ENCODE data around the gene DUOX2.

Gene DUOX2

DNA sequence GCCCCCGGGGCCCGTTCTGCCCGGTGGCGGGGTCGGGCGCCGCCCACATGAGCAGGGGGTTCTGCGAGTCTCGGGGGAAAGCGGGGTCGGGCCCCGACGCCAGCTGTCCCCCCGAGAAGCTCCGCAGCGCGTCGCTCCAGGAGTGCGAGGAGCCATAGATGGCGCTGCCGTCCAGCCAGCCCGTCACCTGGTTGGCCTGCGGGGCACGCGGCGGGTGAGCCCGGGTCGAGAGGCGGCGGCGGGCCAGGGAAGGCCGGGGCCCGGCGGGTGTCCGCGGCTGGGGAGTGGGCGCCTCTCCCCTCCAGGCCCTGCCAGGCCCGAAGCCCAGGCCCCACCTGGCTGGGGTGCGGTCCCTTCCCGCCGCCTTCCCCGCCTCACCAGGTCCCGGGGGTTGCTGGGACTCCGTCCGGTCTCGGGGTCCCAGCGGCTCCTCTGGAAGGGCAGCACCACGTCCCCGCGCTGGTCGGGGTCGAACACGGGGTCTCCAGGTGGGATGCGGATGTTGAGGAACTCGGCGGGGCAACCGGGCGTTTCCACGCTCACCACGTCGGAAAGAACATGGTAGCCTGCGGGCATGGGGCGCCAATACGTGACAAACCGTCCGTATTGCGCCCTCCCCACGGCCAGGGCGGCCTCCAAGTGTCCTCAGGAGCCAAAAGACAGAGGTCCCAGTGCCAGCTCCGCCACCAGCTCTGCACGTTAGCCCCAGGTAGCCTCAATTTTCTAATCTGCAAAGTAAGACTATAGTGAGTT, 2.4 kb downstream of the DUOX2 start (continued):
- TF ChIP-seq, protein P1, sequence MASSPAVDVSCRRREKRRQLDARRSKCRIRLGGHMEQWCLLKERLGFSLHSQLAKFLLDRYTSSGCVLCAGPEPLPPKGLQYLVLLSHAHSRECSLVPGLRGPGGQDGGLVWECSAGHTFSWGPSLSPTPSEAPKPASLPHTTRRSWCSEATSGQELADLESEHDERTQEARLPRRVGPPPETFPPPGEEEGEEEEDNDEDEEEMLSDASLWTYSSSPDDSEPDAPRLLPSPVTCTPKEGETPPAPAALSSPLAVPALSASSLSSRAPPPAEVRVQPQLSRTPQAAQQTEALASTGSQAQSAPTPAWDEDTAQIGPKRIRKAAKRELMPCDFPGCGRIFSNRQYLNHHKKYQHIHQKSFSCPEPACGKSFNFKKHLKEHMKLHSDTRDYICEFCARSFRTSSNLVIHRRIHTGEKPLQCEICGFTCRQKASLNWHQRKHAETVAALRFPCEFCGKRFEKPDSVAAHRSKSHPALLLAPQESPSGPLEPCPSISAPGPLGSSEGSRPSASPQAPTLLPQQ (tag by site-specific recombination; IDR thresholded peaks at IDR 0.05): no peak
- TF ChIP-seq KLF7 (tag by site-specific recombination; IDR thresholded peaks at IDR 0.05; ENCODE audit: borderline replicate concordance) (no peak), ZBTB20 (tag by site-specific recombination; IDR thresholded peaks at IDR 0.05) (no peak), KLF10 (tag by site-specific recombination; IDR thresholded peaks at IDR 0.05) (no peak), ZNF610 (tag by site-specific recombination; IDR thresholded peaks at IDR 0.05; ENCODE audit: borderline replicate concordance) (no peak), REPIN1 (tag by site-specific recombination; IDR thresholded peaks at IDR 0.05; ENCODE audit: low read depth) (no peak), SP2 (tag by site-specific recombination; IDR thresholded peaks at IDR 0.05) (no peak), ZNF426 (tag by site-specific recombination; IDR thresholded peaks at IDR 0.05) (no peak), ZNF670 (tag by site-specific recombination; IDR thresholded peaks at IDR 0.05; ENCODE audit: low read depth) (no peak)

DNA sequence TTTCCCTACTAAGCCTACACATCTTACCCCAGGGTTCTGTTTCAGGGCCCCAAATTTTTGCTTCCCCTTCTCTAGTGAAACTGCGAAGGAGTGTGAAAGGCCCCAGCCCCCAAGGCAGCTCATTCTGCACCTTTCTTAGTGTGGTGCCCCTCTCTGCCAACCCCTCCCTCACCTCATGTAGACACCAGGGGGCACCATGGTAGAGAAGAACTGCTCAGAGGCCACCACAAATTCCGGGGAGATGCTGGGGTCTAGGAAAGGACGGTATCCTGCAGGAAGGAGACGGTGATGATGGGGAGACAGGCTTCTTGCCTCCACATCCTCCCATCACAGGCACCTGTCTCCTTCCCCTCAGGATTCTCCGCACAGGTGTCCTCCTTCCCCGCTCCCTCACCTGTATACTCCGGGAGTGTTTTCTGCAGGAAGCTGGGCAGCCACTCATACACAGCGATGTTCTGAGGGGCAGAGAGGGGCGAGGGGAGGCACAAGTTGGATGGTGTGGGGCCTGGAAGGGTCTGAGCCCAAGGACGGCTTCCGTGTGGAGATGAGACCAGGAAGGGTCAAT, 3.6 kb downstream of the DUOX2 start:
- POLR2A ChIA-PET: no interaction called here
- Histone ChIP-seq H3K27ac (ENCODE audit: extremely low read depth, low read depth, low read length) (no peak overlapping the region), H3K4me3 (ENCODE audit: low read depth, low read length) (no peak overlapping the region), H3K9me3 (ENCODE audit: control insufficient read depth, insufficient read depth, low read depth, low read length) (no peaks in the 10 kb centered on the region), H3K36me3 (ENCODE audit: control insufficient read depth in 2 of 2, insufficient read depth in 1 of 2, low read length in 2 of 2) (no peaks in the 10 kb centered on the region), H3K4me1 (ENCODE audit: control insufficient read depth, insufficient read depth, low read length) (no peaks in the 10 kb centered on the region)
- CTCF ChIA-PET: interaction anchor here (0.7 to 1.7 kb wide), 2 partner anchors 8 to 102 kb away, joined by 3 to 8 read pairs; no protein-coding TSS in a partner anchor
- TF ChIP-seq WT1 (tag by site-specific recombination; IDR thresholded peaks at IDR 0.05): no peak
- TF ChIP-seq, protein P2, sequence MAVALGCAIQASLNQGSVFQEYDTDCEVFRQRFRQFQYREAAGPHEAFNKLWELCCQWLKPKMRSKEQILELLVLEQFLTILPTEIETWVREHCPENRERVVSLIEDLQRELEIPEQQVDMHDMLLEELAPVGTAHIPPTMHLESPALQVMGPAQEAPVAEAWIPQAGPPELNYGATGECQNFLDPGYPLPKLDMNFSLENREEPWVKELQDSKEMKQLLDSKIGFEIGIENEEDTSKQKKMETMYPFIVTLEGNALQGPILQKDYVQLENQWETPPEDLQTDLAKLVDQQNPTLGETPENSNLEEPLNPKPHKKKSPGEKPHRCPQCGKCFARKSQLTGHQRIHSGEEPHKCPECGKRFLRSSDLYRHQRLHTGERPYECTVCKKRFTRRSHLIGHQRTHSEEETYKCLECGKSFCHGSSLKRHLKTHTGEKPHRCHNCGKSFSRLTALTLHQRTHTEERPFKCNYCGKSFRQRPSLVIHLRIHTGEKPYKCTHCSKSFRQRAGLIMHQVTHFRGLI (tag by site-specific recombination; IDR thresholded peaks at IDR 0.05): no peak
- no peak for TF ChIP-seq HOXD13 (CRISPR knock-in tag; IDR thresholded peaks at IDR 0.05; ENCODE audit: borderline replicate concordance)
- TF ChIP-seq ZNF518A (tag by site-specific recombination; conservative IDR thresholded peaks at IDR 0.05; ENCODE audit: low read depth): no peak
- TF ChIP-seq, protein P3, sequence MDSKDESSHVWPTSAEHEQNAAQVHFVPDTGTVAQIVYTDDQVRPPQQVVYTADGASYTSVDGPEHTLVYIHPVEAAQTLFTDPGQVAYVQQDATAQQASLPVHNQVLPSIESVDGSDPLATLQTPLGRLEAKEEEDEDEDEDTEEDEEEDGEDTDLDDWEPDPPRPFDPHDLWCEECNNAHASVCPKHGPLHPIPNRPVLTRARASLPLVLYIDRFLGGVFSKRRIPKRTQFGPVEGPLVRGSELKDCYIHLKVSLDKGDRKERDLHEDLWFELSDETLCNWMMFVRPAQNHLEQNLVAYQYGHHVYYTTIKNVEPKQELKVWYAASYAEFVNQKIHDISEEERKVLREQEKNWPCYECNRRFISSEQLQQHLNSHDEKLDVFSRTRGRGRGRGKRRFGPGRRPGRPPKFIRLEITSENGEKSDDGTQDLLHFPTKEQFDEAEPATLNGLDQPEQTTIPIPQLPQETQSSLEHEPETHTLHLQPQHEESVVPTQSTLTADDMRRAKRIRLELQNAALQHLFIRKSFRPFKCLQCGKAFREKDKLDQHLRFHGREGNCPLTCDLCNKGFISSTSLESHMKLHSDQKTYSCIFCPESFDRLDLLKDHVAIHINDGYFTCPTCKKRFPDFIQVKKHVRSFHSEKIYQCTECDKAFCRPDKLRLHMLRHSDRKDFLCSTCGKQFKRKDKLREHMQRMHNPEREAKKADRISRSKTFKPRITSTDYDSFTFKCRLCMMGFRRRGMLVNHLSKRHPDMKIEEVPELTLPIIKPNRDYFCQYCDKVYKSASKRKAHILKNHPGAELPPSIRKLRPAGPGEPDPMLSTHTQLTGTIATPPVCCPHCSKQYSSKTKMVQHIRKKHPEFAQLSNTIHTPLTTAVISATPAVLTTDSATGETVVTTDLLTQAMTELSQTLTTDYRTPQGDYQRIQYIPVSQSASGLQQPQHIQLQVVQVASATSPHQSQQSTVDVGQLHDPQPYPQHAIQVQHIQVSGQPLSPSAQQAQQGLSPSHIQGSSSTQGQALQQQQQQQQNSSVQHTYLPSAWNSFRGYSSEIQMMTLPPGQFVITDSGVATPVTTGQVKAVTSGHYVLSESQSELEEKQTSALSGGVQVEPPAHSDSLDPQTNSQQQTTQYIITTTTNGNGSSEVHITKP (tag by site-specific recombination; IDR thresholded peaks at IDR 0.05): no peak
- TF ChIP-seq, protein P4, sequence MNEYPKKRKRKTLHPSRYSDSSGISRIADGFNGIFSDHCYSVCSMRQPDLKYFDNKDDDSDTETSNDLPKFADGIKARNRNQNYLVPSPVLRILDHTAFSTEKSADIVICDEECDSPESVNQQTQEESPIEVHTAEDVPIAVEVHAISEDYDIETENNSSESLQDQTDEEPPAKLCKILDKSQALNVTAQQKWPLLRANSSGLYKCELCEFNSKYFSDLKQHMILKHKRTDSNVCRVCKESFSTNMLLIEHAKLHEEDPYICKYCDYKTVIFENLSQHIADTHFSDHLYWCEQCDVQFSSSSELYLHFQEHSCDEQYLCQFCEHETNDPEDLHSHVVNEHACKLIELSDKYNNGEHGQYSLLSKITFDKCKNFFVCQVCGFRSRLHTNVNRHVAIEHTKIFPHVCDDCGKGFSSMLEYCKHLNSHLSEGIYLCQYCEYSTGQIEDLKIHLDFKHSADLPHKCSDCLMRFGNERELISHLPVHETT (tag by site-specific recombination; IDR thresholded peaks at IDR 0.05): no peak
- TF ChIP-seq, protein P5, sequence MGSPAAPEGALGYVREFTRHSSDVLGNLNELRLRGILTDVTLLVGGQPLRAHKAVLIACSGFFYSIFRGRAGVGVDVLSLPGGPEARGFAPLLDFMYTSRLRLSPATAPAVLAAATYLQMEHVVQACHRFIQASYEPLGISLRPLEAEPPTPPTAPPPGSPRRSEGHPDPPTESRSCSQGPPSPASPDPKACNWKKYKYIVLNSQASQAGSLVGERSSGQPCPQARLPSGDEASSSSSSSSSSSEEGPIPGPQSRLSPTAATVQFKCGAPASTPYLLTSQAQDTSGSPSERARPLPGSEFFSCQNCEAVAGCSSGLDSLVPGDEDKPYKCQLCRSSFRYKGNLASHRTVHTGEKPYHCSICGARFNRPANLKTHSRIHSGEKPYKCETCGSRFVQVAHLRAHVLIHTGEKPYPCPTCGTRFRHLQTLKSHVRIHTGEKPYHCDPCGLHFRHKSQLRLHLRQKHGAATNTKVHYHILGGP (tag by site-specific recombination; IDR thresholded peaks at IDR 0.05): no peak
- TF ChIP-seq ZNF561 (tag by site-specific recombination; IDR thresholded peaks at IDR 0.05; ENCODE audit: borderline replicate concordance): no peak
- no peak for TF ChIP-seq ZNF174 (tag by site-specific recombination; IDR thresholded peaks at IDR 0.05)
- no peak for TF ChIP-seq ZNF558 (tag by site-specific recombination; IDR thresholded peaks at IDR 0.05)
- TF ChIP-seq ZNF133 (tag by site-specific recombination; IDR thresholded peaks at IDR 0.05): no peak
- no peak for TF ChIP-seq ZNF624 (tag by site-specific recombination; IDR thresholded peaks at IDR 0.05)

Data from HEK293 (cell line).